Esophagus squamous epithelium (tissue), 4 donors: ENCODE results near the gene NPIPA2.
"Not testable (repeated sequence)": the region's sequence is repeated elsewhere in the genome, so short reads cannot be mapped to it uniquely, and the experiment has no call there.

Experiments used
- CTCF ChIP-seq, 6 experiments: fragments of 450-650 bp in 4 of 6; fragments of 200-600 bp in 2 of 6; sonication (generic) in 2 of 6; IDR thresholded peaks; one replicate each; pipeline ENCODE4 v1.5.1; 2016 to 2019; ENCODE audit warnings: antibody characterized with exemption in 6 of 6, mild to moderate bottlenecking in 4 of 6, moderate library complexity in 4 of 6
- POLR2A ChIP-seq, 4 donors: fragments of 450-650 bp; IDR thresholded peaks; one replicate each; pipeline ENCODE4 v1.6.1; 2017; ENCODE audit warnings: antibody characterized with exemption in 4 of 4, mild to moderate bottlenecking in 4 of 4, moderate library complexity in 3 of 4

GRCh38 chr16:14803577-14803976, 61.2 kb downstream of the NPIPA2 start:
- TF ChIP-seq CTCF, POLR2A (IDR thresholded peaks at IDR 0.05): not testable (repeated sequence)
